Activated T-helper 1 cell treated with Interleukin-2 at 50 U/mL for 16 hours (primary cell): Measurements from ENCODE around the gene TMEM117.

Experiments used
- DNase-seq: peaks from one replicate; pipeline ENCODE4 v3.0.0-alpha.2; 2020; ENCODE audit warnings: low read depth

Gene TMEM117

DNA sequence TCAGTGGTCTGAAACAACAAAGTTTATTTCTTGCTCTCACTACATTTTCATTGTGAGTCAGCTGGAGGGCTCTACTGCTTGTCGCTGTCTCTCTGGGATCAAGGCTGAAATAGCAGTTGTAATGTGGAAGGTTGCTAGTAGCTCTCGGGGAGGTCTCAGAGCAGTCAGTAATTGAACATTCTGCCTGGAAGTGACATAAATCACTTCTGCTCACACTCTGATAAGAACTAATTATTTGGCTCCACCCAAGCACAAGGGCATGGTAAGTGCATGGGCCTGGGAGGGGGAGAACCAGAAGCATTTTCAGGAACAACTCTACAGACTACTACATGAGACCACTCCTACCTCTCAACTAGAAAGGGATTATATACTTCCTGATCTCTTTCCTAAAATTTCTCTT lies 128.2 kb downstream of the TMEM117 start:
- DNase-seq: no peak

DNA sequence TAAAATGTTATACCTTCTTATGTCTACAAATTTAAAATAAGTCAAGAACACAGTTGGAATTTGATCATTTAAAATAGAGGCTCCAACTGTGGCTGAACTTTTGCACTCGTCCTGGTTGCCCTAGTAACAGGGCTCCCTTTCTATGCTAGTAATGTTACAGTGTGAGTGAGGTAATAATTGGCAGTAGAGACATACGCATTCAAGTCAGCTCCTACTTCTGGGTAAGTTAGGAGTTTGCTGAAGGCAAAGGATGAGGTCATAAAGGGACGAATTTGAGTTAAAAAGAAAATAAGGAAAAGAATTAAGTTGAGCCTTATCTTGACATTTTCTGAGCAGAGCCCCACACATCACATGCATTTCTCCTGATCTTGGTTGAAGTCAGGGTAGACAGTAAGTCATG lies 129.1 kb downstream of the TMEM117 start:
- no peak for DNase-seq

DNA sequence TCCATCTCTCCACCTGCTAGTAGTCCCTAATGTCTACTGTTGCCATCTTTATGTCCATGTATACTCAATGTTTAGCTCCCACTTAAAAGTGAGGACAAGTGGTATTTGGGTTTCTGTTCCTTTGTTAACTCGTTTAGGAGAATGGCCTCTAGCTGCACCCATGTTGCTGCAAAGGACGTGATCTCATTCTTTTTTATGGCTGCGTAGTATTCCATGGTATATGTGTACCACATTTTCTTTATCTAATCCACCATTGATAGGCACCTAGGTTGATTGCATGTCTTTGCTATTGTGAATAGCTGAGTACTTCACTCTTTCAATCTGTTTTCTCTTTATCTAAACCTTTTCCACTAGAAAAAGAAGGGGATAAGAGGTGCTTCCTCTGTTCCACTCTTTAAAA lies 130.0 kb downstream of the TMEM117 start:
- no peak for DNase-seq

DNA sequence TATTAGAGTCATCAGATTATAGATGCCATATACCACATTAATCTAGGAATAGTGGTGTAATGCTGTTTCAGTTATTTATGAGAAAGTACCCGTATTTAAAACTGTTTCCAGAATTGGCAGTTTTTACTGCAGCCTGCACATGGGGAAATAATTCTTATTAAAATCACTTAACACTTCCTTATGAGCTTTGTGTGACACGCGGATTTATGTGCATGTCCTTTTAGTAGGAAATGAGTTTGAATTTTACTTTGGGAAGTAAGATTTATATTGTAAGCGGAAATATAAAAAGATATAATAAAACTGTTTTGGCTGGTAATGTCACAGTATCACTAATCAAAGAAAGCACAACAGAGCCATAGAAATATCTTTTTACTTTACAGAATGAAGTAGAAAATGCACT lies 132.9 kb downstream of the TMEM117 start:
- DNase-seq: no peak

DNA sequence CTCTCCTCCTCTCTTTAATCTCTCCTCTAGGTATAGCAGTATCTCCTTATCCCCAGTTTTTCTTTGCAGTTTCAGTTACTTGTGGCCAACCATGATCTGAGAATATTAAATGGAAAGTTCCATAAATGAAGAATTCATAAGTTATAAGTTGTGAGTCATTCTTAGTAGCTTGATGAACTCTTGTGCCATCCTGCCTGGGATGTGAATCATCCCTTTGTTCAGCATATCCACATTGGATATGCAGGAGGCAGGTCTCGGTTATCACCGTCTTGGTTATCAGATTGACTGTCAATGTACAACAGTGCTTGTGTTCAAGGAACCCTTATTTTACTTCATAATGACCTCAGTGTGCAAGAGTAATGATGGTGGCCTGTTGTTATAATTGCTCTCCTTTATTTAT lies 134.0 kb downstream of the TMEM117 start:
- DNase-seq: no peak

DNA sequence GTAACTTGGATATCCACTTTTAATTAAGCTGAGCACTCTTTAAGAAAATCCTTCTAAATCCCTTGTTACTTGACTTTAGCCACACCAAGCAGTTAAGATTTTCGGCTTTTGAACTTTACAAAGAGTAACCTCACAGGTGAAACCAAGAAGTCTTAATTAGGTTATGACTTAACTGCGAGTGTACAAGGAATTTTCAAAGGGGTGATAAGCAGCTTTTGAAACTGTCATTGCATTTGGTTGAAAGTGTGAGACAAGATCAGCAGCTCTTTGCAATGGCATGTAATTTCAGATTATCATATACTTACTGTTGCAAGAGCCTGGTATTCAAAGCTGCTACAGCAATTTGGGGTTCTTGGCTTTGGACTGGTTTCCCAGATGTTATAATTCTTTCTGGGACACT lies 137.5 kb downstream of the TMEM117 start:
- DNase-seq: no peak

DNA sequence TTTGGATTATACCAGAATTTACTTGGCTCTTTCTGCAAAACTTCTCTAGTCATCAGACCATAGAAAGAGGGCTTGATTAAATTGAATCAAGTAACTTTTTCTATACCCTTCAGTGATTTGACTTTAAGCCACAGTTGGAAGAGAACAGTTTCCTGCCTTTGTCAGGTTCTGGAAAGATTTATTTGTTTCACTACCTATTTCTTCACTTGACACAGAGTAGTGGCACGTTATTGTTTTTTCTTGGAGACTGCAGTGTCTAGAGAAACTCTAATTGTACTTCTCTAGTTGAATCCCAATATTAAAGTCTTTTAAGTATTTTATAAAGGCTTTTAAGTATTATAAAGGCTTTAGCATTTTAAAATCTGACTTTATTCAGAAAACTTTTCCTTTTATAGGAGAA lies 138.1 kb downstream of the TMEM117 start:
- no peak for DNase-seq

DNA sequence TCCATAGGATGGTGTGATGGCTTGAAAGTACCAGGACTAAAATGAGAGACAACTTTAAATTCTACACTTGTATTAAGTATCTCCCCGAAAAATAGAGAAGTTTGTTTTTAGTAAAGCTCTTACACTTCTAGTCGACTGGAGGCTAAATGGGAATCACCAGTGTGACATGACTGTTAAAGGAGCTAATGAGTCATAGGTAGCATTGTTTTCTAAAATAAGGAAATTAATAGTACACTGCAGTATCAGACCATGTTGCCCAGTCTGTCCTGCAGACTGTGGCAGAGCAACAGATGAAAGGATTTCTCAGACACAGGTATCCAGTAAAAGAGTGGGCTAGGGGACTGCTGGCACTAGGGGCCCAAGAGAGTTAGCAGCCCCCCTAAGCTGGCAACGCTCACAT lies 140.1 kb downstream of the TMEM117 start:
- no peak for DNase-seq

DNA sequence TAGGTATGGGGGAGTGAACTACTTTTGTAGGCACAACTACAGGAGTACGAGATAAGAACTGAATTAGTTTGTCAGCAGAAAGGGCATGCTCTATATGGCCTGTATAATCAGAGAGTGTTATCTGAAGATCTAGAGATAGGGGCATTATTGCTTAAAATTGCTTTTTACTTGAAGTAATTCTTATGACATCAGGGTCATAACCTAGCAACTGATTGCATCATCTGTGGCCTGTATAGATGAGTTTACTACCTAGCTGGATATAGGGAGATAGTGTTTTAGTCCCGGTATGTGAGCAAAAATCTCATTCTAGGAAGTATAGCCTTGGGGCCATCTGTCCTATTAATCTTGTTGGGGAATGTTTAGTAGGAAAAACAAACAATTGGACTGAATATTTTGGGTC lies 142.7 kb downstream of the TMEM117 start:
- DNase-seq: no peak

DNA sequence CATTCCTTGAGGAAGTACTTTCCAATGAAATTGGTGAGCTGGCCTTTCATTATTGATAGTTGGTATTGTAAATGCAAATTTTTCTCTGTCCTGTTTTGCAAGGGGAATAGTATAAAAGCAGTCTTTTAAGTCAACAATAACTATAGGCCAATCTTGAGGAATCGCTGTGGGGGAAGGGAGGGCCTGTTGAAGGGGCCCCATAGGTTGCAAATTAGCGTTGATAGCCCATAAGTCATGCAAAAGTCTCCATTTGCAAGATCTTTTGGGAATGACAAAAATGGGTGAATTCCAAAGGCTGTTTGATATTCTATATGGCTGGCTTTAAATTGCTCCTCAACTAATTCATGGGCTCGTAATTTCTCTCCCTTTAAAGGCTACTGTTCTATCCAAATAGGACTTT lies 143.6 kb downstream of the TMEM117 start:
- DNase-seq: no peak

DNA sequence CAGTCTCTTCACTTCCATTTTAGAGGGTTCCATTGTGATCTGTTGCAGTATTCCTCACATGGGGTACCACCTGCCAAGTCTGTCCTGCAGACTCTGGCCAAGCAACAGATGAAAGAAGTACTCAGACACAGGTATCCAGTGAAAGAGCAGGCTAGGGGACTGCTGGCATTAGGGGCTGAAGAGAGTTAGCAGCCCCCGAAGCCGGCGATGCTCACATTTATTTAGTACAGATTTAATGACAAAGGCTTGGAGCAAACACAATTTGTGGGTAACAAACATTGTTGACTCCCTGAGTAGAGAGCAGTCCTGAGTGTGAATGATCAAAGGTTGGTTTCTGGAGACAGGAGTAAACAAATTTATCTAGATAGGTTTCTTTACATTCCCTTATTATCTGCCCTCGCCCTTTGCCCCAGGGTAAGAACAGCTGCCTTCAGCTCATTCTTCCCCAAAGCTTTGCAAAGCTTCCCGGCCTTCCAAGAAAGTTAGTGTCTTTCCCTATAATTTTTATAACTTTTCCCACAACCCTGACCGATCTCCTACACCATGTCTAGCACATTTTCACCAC lies 144.8 kb downstream of the TMEM117 start:
- no peak for DNase-seq

DNA sequence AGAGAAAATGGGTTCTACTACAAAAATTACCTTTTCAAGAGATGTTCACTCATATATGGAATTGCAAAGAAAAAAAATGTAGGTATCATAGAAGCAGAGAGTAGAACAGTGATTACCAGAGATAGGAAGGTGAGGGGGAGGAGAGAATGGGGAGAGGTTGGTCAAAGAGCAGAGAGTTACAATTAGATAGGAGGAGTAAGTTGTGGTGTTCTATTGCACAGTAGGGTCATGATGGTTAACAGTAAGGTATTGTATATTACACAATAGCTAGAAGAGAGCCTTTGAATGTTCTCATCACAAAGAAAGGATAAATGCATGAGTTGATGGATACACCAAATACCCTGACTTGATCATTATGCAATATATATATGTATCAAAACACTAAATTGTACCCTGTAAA lies 145.8 kb downstream of the TMEM117 start:
- DNase-seq: no peak

DNA sequence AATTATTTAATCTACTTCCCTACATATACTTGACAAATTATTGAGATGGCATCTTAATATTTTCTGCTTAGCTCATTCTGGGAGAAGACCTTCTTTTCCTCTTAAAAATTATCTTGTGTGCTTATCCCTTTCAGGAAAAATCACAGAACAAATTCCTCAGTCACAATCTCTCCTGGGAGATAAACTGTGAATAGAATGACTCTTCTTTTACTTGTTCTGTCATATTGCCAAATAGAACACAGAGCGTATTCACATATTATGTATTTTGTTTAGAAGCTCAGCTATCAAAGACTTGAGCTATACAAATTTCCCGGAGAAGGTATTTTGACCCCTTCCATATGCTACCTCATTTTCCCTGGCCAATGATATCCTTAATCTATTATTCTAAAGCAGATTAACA lies 146.7 kb downstream of the TMEM117 start:
- no peak for DNase-seq

DNA sequence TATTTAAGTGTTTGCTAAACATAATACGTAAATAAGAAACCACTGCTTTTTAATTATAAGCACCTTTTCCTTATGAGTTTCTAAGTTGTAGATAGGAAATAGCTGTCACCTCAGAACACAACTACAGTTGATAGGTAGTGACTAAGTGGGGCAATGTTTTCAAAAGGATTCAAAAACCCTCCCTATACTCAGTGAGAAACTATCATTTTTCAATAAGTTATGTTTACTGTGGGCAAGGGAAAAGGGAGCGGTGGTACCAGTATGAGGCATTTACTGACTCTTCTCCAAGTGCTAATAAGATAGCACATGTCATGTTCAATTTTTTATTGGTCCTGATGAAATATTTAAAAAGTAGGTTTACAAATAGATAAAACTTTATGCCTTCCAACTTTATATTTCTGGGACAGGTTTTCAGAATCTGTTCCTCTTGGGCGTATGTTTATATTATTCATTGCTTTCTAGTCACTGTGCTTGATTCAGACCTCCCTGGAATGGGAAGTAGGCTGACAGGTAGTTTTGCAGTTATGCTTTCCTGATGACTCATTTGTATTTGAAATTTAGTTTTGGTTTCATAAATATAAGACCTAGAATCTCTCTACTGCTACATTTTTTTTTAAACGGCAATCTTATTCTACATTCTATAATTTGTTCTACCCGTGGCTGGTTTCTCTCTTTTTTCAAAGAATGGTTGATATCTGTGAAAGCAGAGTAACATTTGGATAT lies 153.1 kb downstream of the TMEM117 start:
- no peak for DNase-seq

DNA sequence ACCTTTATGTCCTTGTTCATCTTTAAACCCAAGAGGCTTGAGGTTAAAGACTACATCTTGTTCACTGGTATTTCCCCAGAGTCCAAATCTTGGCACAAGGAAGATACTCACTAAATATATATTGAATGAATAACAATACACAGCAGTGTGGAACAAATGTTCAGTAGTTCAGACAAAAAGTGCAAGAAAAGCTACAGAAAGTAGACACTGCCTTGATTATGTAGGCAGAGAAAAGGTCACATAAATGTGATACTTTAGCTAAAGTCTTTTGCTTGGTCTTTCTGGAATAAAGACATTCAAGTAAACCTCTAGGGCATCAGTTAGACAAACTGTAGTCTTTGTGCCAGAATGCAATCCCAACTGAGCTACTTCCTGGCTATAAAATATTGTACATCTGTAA lies 157.0 kb downstream of the TMEM117 start:
- DNase-seq: no peak

DNA sequence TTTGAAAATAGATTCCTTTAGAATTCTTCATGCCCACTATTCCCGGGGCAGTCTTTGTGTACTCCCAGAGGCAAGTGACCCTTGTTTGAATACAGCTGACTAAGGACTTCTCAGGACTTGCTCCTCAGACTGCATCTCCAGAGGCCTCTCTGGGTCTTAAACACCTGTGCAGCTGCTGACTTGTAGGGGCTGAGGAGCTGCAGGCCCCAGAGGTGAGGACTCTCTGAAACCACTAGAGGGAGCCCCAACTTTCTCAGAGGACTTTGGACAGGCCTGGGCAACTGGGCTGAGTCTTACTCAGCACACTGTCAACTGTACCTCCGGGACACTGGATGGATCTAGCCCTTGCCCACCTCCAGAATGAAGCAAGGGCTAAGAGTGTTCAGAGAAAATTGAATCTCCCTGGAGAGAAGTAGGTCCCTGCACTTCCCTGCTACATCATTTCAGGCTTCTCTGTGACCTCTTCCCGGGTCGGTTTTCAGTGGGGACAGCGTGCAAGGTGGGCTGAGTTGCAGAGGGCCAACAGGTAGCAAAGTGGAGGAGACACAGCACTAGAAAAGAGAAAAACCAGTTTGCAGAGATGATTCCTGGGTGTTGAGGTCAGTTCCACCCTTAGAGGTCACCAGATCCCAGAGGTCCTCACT lies 164.6 kb downstream of the TMEM117 start:
- no peak for DNase-seq

DNA sequence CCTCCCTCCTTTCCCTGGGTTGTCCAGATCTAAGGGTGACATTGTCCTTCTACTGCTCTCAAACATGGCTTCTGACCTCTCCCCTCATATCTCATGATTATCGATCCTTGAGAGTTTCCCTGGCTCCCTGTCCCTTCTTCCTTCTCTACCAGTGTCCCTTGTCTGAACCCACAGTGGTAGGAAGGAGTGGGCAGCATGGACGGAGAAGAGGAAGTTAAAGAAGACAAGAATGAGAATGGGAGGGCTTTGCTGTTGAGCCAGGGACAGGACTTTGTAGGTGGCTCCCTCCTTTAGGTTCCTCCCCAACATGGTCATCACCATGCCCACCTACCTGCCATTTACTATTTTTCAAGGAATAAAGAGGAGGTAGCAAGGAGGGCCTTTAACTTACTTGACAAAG lies 166.7 kb downstream of the TMEM117 start:
- no peak for DNase-seq

DNA sequence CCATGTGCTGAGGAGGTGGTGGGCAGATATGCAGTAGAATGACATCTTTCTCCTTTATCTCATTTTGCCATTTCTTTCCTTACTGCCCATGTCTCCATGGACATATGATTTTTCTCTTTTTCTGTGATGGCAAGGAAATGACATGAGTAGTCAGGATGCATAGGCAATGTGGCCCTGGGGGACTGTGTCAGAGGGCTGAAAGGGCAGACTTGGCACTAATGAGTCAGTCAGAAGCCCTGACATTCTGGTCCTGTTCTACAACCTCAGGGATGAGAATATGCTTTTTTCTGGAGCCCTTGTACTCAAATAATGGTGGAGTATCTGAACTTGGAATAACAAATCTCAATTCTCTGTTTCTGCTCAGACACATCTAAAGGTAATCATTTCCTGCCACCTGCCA lies 167.8 kb downstream of the TMEM117 start:
- DNase-seq: no peak

DNA sequence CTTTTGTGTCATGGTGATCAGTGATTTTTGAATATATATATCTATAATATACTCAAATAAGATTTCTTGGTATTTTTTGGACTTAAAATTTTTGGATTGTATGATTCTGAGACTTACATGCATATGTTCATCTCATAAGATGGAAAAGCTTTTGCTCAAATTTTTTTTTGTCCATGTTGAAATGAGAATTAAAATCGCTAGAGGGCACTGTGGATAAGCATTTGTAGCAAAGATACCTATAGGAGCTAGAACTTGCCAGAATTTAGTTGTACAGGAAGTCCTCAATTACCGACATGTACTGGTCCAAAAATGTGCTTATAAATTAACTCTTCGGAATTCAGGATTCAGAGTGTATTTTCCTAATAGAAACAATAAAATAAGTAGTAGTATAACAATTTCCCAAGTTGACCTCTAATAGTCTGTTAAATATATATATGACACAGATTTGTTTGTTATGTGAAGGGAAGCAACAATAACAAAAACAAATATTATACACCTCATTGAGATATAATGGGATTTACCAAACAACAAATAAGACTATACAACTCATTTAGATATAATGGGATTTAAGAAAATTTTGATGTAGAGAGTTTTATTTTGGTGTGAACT lies 179.6 kb downstream of the TMEM117 start:
- DNase-seq: no peak

DNA sequence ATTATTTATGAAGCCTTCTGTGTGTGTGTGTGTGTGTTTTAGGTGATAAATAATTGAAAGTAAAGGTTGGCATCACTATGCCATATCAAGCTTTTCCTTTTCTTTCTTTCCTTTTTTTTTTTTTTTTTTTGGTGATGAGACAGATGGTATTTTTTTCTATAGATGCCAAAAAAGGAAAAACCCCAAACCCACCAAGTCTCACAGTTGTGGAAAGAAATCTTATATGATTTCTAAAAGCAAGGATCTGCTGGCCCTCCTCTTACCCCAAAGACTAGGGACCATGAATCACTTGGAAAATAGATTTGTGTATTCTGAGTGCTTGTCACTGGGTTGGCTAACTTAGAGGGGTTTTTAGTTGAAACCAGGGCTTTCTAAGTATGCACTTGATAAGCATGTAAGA lies 181.3 kb downstream of the TMEM117 start:
- no peak for DNase-seq

DNA sequence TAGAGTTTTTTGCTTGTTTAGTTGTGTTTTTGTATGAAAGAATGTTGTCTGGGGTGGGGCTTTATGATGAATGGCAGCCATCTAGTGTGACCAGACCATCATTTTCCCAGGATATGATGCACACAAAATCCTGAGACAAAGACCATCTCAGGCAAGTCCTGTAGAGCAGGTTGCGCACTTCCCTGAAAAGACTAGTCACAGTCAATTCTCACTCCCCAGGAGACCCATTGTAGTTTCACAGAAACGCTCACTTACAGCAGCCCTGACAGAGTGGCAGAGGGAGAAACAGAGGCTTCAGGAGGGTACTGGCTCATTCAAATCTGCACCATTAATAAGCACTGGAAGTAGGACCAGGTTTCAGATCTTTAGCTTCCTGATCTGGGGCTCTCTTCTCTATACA lies 183.2 kb downstream of the TMEM117 start:
- no peak for DNase-seq

DNA sequence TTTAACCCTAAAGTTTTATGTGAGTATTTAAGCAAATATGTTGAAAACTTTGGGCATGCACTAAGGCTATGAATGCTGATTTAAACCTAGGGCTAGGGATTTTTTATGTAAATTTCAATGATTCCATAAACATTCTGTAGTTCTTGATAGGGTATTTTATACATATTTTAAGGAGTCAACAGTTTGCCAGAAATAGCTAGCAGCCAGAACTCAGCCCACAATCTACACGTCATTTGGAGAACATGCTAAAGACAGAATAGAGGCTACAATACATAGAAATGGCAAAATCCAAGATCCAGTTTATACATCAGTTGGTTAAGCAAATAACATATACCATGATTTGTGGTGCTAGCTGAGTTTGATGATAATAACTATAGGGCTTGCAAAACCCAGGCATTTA lies 184.7 kb downstream of the TMEM117 start:
- DNase-seq: no peak

DNA sequence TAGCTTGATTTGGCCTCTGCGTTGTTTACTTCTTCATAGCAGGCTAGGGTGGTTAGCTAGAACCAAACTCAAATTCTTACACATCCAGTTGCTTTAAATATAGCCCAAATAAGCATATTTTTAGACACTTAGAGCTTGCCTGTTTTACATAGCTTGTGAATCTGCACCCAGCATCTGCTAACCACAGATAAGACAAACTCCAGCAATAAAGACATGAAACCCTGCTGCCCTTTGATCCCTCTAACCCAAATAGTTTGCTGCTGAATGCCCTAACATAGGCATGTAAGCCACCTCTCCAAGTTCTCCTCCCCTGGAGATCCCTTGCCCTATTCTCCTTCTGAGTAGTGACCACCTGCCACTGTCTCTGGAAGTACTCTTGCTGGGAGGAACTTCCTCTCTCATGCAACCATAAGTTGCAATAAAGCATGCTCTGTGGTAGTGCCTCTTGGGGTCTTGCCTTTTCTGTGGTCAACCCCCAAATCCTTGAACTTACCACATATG lies 185.6 kb downstream of the TMEM117 start:
- DNase-seq: no peak
